ENCODE results near the gene FOXL2NB.

DNA sequence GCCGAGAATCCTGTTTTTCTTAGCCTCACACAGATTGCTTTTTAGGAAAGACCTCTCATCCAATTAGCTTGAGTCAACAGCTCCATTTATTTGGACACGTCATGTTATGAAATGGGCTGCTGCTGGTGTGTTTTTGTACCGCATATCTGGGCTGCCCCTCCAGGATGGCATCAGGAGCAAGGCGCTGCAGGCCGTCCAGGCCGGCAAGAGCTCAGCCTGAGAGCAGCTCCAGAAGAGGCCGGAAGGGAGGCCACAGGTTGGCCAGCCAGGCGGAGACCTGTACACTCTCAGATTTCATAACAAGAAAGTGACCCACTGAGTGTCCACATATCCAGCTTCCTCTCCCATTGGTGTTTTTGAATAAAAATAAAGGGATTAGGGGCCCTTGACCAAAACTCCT, 28.3 kb downstream of the FOXL2NB start:
- no peak for TF ChIP-seq POLR2AphosphoS5 (IDR thresholded peaks at IDR 0.05)
- no peak for TF ChIP-seq POLR2A (IDR thresholded peaks at IDR 0.05)

Measured in prostate gland (tissue), 1 donor.